SK-N-DZ (cell line): Measurements from ENCODE around the gene POSTN.

Source experiments
- DNase-seq: peaks from one replicate; pipeline ENCODE4 v3.0.0-alpha.2; 2015; ENCODE audit warnings: low spot score

Gene POSTN

DNA sequence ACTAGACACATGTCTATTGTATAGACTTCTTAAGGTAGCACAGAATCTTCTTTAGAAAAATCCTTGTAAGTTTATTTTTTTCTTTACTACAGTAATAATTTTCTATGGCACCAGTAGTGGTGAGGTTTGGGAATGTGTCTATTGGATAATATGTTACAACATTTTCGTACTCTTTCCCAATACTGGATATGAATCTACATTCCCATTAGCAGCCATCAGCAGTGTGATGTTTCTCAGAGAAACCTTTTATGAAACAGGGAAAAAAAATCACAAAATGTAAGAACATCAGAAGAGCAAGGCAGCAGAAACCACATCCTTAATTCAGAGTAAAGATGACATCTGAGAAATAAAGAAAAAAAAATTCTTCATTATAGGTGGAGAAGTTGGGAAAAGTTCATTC lies 83.3 kb downstream of the POSTN start:
- DNase-seq = no peak
